Fibroblast of peridontal ligament (primary cell): ENCODE data around the gene ANKS4B.
"Not testable (repeated sequence)": the region's sequence is repeated elsewhere in the genome, so short reads cannot be mapped to it uniquely, and the experiment has no call there.

Experiments
- DNase-seq: peaks from one replicate; pipeline ENCODE4 v3.0.0-alpha.2; 2010; ENCODE audit errors: extremely low read depth

Gene ANKS4B

GRCh38 chr16:21262779-21263639 is 29.5 kb downstream of the ANKS4B start:
- DNase-seq, result no peak

- peak; percentile 66 for DNase-seq
Measured at GRCh38 chr16:21263640-21264570, 30.4 kb downstream of the ANKS4B start.

GRCh38 chr16:21264571-21265036 is 31.1 kb downstream of the ANKS4B start:
- peak; percentile 9 for DNase-seq

GRCh38 chr16:21265104-21265837 is 31.8 kb downstream of the ANKS4B start:
- DNase-seq, result no peak

GRCh38 chr16:21267298-21267697 is 33.8 kb downstream of the ANKS4B start:
- DNase-seq, result no peak

- no peak for DNase-seq
Measured at GRCh38 chr16:21268236-21268635, 34.7 kb downstream of the ANKS4B start.

GRCh38 chr16:21272253-21272652 is 38.8 kb downstream of the ANKS4B start:
- no peak for DNase-seq

- DNase-seq, result not testable (repeated sequence)
Measured at GRCh38 chr16:21272763-21273162, 39.3 kb downstream of the ANKS4B start.

GRCh38 chr16:21274172-21274726 is 40.8 kb downstream of the ANKS4B start:
- no peak for DNase-seq

- no peak for DNase-seq
Measured at GRCh38 chr16:21275529-21275928, 42.0 kb downstream of the ANKS4B start.

GRCh38 chr16:21276090-21276489 is 42.6 kb downstream of the ANKS4B start:
- DNase-seq, result no peak

GRCh38 chr16:21277045-21277926 is 43.8 kb downstream of the ANKS4B start:
- no peak for DNase-seq

- peak; percentile 21 for DNase-seq
Measured at GRCh38 chr16:21277927-21278706, 44.6 kb downstream of the ANKS4B start, which contains the start of gene CRYM. Gene CRYM (minus strand): TSS chr16:21278290. CDS start chr16:21278251, 39 bp downstream.

- DNase-seq, result peak; percentile 35
Measured at GRCh38 chr16:21279501-21279900, 46.0 kb downstream of the ANKS4B start.

GRCh38 chr16:21281698-21282389 is 48.3 kb downstream of the ANKS4B start:
- no peak for DNase-seq

- DNase-seq, result peak; percentile 43
Measured at GRCh38 chr16:21283521-21284289, 50.2 kb downstream of the ANKS4B start.

GRCh38 chr16:21284414-21284813 is 50.9 kb downstream of the ANKS4B start:
- no peak for DNase-seq

- DNase-seq, result no peak
Measured at GRCh38 chr16:21285314-21285713, 51.8 kb downstream of the ANKS4B start.
